K562 (cell line): ENCODE measurements around the gene KIF26B.

Experiments
- CEBPB ChIP-seq: fragments of 450-650 bp; IDR thresholded peaks from 2 replicates; pipeline ENCODE4 v1.6.1; 2016; ENCODE audit warnings: missing genetic modification characterization, missing compliant biosample characterization
- FOXJ3 ChIP-seq: sonication (generic); formaldehyde crosslinking; IDR thresholded peaks from 2 replicates; pipeline ENCODE4 v1.4.0; 2020; ENCODE audit warnings: mild to moderate bottlenecking, missing genetic modification reagents
- HNRNPLL ChIP-seq: fragments of 200-400 bp; formaldehyde crosslinking; IDR thresholded peaks from 2 replicates; pipeline ENCODE4 v1.6.1; 2017; ENCODE audit warnings: low read length, low read depth, mild to moderate bottlenecking; ENCODE audit not compliant: poor library complexity, severe bottlenecking
- JUND ChIP-seq, 2 experiments: IDR thresholded peaks; 2 replicates in 1 of 2; 3 replicates in 1 of 2; pipeline ENCODE4 v1.6.1; 2011; ENCODE audit warnings: borderline replicate concordance in 2 of 2, low read depth in 2 of 2, low read length in 2 of 2, improper control_type of control experiment in 1 of 2, missing biosample characterization in 1 of 2, missing genetic modification characterization in 1 of 2, missing genetic modification reagents in 1 of 2
- RBM34 ChIP-seq: fragments of 200-400 bp; formaldehyde crosslinking; IDR thresholded peaks from 2 replicates; pipeline ENCODE4 v1.6.1; 2018; ENCODE audit warnings: low read length, borderline replicate concordance; ENCODE audit not compliant: insufficient read depth
- TAF1 ChIP-seq: IDR thresholded peaks from 2 replicates; pipeline ENCODE4 v1.6.1; 2011; ENCODE audit warnings: mild to moderate bottlenecking, low read length, moderate library complexity; ENCODE audit not compliant: insufficient read depth, control insufficient read depth, severe bottlenecking; ENCODE audit errors: extremely low read depth
- ZNF121 ChIP-seq: sonication (generic); formaldehyde crosslinking; conservative IDR thresholded peaks from 2 replicates; pipeline ENCODE4 v1.8.0; 2022; ENCODE audit warnings: missing genetic modification reagents
- ZZZ3 ChIP-seq: fragments of 450-650 bp; IDR thresholded peaks from 2 replicates; pipeline ENCODE4 v1.6.1; 2016; ENCODE audit warnings: antibody characterized with exemption, mild to moderate bottlenecking, moderate library complexity
- TF ChIP-seq, protein P1 (sequence below): sonication (generic); formaldehyde crosslinking; IDR thresholded peaks from 2 replicates; pipeline ENCODE4 v1.8.0; 2022; ENCODE audit warnings: mild to moderate bottlenecking, low read depth, missing genetic modification reagents
- TF ChIP-seq, protein P2 (sequence below): fragments of 450-650 bp; conservative IDR thresholded peaks from 2 replicates; pipeline ENCODE4 v1.6.1; 2016; ENCODE audit warnings: missing genetic modification characterization, low read depth, mild to moderate bottlenecking, control low read depth, missing compliant biosample characterization
- TF ChIP-seq, protein P3 (sequence below): fragments of 450-650 bp; IDR thresholded peaks from 2 replicates; pipeline ENCODE4 v1.6.1; 2017; ENCODE audit warnings: antibody characterized with exemption, mild to moderate bottlenecking

DNA sequence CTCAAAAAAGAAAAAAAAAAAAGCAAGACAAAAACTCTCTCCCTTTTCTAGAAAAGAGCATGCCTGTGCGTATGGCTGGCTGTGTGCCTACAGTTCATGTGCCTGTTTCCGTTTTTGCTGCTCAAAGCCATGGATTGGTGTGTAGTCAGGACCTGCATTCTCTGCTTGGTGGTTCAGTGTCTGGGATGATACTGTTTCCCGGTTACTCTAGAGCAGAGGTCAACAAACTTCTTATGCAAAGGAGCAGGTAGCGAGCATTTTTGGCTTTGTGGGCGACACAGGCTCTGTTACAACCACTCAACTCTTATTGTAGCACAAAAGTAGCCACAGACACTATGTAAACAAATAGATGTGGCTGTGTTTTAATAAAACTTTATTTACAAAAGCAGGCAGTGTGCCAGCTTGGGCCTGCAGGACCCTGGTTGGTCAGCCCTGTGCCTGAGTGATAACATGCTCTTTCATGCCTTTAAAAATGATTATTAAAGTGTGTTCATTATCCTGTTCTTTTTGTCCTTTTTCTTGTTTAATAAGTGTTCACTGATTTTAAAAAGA lies 524.2 kb downstream of the KIF26B start:
- TF ChIP-seq JUND (IDR thresholded peaks at IDR 0.05; ENCODE audit: borderline replicate concordance, low read depth, low read length) (no peak), JUND (tag; IDR thresholded peaks at IDR 0.05; ENCODE audit: borderline replicate concordance, low read depth, low read length) (no peak), FOXJ3 (CRISPR knock-in tag) (no peak), TAF1 (no peak), HNRNPLL (no peak), RBM34 (no peak), ZZZ3 (no peak), ZNF121 (CRISPR knock-in tag) (no peak), CEBPB (tag) (no peak)
- TF ChIP-seq, protein P1, sequence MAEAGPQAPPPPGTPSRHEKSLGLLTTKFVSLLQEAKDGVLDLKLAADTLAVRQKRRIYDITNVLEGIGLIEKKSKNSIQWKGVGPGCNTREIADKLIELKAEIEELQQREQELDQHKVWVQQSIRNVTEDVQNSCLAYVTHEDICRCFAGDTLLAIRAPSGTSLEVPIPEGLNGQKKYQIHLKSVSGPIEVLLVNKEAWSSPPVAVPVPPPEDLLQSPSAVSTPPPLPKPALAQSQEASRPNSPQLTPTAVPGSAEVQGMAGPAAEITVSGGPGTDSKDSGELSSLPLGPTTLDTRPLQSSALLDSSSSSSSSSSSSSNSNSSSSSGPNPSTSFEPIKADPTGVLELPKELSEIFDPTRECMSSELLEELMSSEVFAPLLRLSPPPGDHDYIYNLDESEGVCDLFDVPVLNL (CRISPR knock-in tag) = no peak
- TF ChIP-seq, protein P2, sequence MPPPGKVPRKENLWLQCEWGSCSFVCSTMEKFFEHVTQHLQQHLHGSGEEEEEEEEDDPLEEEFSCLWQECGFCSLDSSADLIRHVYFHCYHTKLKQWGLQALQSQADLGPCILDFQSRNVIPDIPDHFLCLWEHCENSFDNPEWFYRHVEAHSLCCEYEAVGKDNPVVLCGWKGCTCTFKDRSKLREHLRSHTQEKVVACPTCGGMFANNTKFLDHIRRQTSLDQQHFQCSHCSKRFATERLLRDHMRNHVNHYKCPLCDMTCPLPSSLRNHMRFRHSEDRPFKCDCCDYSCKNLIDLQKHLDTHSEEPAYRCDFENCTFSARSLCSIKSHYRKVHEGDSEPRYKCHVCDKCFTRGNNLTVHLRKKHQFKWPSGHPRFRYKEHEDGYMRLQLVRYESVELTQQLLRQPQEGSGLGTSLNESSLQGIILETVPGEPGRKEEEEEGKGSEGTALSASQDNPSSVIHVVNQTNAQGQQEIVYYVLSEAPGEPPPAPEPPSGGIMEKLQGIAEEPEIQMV = no peak
- TF ChIP-seq, protein P3, sequence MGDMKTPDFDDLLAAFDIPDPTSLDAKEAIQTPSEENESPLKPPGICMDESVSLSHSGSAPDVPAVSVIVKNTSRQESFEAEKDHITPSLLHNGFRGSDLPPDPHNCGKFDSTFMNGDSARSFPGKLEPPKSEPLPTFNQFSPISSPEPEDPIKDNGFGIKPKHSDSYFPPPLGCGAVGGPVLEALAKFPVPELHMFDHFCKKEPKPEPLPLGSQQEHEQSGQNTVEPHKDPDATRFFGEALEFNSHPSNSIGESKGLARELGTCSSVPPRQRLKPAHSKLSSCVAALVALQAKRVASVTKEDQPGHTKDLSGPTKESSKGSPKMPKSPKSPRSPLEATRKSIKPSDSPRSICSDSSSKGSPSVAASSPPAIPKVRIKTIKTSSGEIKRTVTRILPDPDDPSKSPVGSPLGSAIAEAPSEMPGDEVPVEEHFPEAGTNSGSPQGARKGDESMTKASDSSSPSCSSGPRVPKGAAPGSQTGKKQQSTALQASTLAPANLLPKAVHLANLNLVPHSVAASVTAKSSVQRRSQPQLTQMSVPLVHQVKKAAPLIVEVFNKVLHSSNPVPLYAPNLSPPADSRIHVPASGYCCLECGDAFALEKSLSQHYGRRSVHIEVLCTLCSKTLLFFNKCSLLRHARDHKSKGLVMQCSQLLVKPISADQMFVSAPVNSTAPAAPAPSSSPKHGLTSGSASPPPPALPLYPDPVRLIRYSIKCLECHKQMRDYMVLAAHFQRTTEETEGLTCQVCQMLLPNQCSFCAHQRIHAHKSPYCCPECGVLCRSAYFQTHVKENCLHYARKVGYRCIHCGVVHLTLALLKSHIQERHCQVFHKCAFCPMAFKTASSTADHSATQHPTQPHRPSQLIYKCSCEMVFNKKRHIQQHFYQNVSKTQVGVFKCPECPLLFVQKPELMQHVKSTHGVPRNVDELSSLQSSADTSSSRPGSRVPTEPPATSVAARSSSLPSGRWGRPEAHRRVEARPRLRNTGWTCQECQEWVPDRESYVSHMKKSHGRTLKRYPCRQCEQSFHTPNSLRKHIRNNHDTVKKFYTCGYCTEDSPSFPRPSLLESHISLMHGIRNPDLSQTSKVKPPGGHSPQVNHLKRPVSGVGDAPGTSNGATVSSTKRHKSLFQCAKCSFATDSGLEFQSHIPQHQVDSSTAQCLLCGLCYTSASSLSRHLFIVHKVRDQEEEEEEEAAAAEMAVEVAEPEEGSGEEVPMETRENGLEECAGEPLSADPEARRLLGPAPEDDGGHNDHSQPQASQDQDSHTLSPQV = no peak
